ENCODE data around the gene ZNF862. TPM values are rescaled to one million over a fixed set of nuclear protein-coding genes. Genes with fewer than 3 reads are reported as not detected.

ZNF862 gene
- total RNA-seq = 10 to 100 TPM; 18.4 to 40.8 TPM

DNA sequence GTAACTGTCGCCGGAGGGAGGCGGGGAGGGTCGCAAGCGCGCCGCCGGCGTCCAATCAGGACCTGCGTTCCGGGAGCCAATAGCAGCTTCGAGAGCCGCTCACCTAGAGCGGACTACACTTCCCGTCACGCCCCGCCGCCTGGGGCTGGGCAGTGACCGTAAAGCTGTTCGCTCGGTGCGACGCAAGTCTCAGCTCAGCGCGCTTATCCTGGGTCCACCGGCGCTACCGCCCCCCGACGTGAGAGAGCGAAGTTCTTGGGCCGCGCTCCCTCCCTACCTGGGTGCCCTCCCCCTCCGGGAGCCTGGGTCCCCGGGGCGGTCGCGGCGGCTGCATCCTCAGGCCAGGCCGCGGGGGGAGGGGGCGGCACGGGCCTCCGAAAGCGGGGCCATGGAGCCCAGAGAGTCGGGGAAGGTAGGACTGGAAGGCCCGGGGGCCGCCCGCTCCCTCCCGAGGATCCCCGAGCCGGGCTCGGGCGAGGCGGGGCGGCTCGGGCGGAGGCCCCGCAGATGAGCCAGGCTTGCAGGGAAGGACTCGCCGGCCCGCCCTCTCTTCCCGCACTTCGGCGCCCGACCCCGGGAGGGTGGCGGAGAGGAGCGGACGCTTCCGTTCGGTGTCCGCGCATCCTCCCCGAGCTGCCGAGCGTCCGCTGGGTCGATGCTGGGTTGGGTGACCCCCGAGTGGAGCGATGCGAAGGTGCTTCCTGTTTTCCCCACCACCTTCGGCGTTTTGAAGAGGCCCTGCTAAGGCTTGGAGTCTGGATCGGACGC, at the start of gene ZNF862:
Gene ZNF862, plus strand, starts transcription at position 152 of the 768 bp plus-strand sequence. Its CDS starts 237 bp downstream, at position 389.
- peak; percentile 99 for ATAC-seq (replicated peaks)
- peaks cover 15% of the 10 kb centered on the region for H3K4me1 Mint-ChIP-seq
- H3K36me3 Mint-ChIP-seq (ENCODE audit: low read depth) = no peaks in the 10 kb centered on the region
- H3K4me3 Mint-ChIP-seq = peak within 1 kb of the TSS; percentile 88
- H3K9me3 Mint-ChIP-seq = no peaks in the 10 kb centered on the region
- H3K27me3 Mint-ChIP-seq = peaks cover 3% of the 10 kb centered on the region
- peak within 1 kb of the TSS; percentile 77 for H3K27ac Mint-ChIP-seq

- no peak for ATAC-seq (replicated peaks)
- no peak overlapping the region for H3K27ac Mint-ChIP-seq
- H3K36me3 Mint-ChIP-seq (ENCODE audit: low read depth) = no peaks in the 10 kb centered on the region
- H3K27me3 Mint-ChIP-seq = peaks cover 14% of the 10 kb centered on the region
- no peaks in the 10 kb centered on the region for H3K4me1 Mint-ChIP-seq
- H3K9me3 Mint-ChIP-seq = no peaks in the 10 kb centered on the region
- H3K4me3 Mint-ChIP-seq = no peak overlapping the region
These were observed 49.1 kb upstream of the ZNF862 start for GRCh38 chr7:149789101-149789500.

DNA sequence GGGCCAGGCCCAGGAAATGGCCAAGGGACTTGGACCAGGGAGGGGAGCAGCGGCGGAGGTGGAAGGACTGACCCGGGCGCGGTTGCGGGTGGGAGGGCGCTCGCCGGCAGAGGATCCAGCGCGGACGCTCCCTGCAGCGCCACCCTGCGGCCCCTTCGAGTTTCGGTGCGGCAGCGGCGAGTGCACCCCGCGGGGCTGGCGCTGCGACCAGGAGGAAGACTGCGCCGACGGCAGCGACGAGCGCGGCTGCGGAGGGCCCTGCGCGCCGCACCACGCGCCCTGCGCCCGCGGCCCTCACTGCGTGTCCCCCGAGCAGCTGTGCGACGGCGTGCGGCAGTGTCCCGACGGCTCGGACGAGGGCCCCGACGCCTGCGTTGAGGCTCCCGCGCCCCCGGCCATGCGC, 48.0 kb upstream of the ZNF862 start:
- Mint-ChIP-seq H3K9me3 (no peaks in the 10 kb centered on the region), H3K4me3 (no peak overlapping the region), H3K36me3 (ENCODE audit: low read depth) (no peaks in the 10 kb centered on the region), H3K27me3 (peaks cover 14% of the 10 kb centered on the region), H3K27ac (no peak overlapping the region), H3K4me1 (no peaks in the 10 kb centered on the region)
- ATAC-seq (replicated peaks) = no peak

DNA sequence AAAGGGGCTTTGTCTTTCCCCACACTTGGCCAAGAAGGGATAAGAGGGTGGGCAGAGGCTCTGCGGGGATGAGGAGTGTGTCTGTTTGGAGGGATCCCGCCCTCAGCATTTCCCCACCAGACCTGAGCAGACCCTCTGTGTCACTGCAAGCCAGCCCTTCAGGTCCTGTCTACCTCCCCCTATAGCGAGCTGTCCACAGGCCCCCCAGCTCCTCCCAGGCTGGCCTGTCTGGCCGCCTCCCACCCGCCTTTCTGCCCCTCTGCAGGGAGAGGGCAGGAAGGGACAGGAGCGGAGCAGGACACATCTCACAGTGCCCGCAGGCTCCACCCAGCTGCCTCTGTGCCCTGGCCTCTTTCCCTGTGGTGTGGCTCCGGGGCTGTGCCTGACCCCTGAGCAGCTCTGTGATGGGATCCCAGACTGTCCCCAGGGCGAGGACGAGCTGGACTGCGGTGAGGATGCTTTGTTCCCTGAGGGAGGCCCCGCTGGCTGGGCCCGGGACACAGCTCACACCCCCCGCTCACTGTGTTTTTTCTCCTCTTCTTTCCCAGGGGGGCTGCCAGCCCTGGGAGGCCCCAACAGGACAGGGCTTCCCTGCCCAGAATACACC, 47.3 kb upstream of the ZNF862 start:
- H3K4me3 Mint-ChIP-seq = no peak overlapping the region
- H3K4me1 Mint-ChIP-seq = no peaks in the 10 kb centered on the region
- no peak overlapping the region for H3K27ac Mint-ChIP-seq
- peaks cover 14% of the 10 kb centered on the region for H3K27me3 Mint-ChIP-seq
- no peaks in the 10 kb centered on the region for H3K36me3 Mint-ChIP-seq (ENCODE audit: low read depth)
- H3K9me3 Mint-ChIP-seq = no peaks in the 10 kb centered on the region
- ATAC-seq (replicated peaks) = no peak

DNA sequence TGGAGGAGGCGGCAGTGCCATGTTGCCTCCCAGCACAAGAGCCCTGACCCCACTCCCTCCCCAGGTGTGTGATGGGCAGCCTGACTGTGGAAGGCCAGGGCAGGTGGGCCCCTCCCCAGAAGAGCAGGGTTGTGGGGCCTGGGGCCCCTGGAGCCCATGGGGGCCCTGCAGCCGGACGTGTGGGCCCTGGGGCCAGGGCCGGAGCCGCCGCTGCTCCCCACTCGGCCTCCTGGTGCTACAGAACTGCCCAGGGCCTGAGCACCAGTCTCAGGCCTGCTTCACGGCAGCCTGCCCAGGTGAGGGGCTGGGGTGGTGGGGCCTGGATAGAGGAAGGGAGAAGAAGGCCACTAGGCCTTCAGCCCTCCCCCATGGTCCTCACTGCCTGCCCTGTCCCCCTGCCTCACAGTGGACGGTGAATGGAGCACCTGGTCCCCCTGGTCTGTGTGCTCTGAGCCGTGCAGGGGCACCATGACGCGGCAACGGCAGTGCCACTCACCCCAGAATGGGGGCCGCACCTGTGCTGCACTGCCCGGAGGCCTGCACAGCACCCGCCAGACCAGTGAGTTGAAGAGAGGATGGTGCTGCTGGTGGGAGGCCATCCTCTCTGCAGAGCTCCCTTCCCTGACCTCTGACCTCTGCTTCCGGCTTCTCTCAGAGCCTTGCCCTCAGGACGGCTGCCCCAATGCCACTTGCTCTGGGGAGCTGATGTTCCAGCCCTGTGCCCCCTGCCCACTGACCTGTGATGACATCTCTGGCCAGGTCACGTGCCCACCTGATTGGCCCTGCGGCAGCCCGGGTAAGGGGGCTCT, 46.6 kb upstream of the ZNF862 start:
- H3K4me3 Mint-ChIP-seq = no peak overlapping the region
- no peaks in the 10 kb centered on the region for H3K4me1 Mint-ChIP-seq
- ATAC-seq (replicated peaks) = no peak
- H3K36me3 Mint-ChIP-seq (ENCODE audit: low read depth) = no peaks in the 10 kb centered on the region
- no peak overlapping the region for H3K27ac Mint-ChIP-seq
- H3K27me3 Mint-ChIP-seq = peaks cover 14% of the 10 kb centered on the region
- no peaks in the 10 kb centered on the region for H3K9me3 Mint-ChIP-seq

GRCh38 chr7:149792220-149792595, 46.0 kb upstream of the ZNF862 start:
- peaks cover 14% of the 10 kb centered on the region for H3K27me3 Mint-ChIP-seq
- no peak overlapping the region for H3K4me3 Mint-ChIP-seq
- no peaks in the 10 kb centered on the region for H3K36me3 Mint-ChIP-seq (ENCODE audit: low read depth)
- H3K9me3 Mint-ChIP-seq = no peaks in the 10 kb centered on the region
- ATAC-seq (replicated peaks) = no peak
- H3K27ac Mint-ChIP-seq = no peak overlapping the region
- no peaks in the 10 kb centered on the region for H3K4me1 Mint-ChIP-seq

- no peak for ATAC-seq (replicated peaks)
- peaks cover 14% of the 10 kb centered on the region for H3K27me3 Mint-ChIP-seq
- H3K4me1 Mint-ChIP-seq = no peaks in the 10 kb centered on the region
- no peak overlapping the region for H3K27ac Mint-ChIP-seq
- no peaks in the 10 kb centered on the region for H3K9me3 Mint-ChIP-seq
- no peaks in the 10 kb centered on the region for H3K36me3 Mint-ChIP-seq (ENCODE audit: low read depth)
- H3K4me3 Mint-ChIP-seq = no peak overlapping the region
These were observed 44.9 kb upstream of the ZNF862 start for GRCh38 chr7:149793261-149793660.

- Mint-ChIP-seq H3K36me3 (ENCODE audit: low read depth) (no peaks in the 10 kb centered on the region), H3K27me3 (peaks cover 6% of the 10 kb centered on the region), H3K27ac (no peak overlapping the region), H3K4me3 (no peak overlapping the region), H3K4me1 (no peaks in the 10 kb centered on the region), H3K9me3 (no peaks in the 10 kb centered on the region)
- ATAC-seq (replicated peaks) = no peak
These were observed 43.5 kb upstream of the ZNF862 start for GRCh38 chr7:149794661-149795060.

DNA sequence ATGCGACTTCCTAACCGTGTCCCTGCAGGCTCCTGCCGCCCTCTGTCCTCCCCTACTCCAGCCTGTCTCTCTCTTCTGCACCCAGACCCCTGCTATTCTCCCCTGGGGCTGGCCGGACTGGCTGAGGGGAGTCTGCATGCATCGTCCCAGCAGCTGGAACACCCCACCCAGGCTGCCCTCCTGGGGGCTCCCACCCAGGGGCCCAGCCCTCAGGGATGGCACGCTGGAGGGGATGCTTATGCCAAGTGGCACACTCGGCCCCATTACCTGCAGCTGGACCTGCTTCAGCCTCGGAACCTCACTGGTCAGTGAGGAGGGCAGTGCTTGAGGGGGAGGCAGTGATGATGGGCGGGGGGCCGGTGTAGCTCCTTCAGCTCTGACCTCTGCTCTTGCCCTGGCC, 43.0 kb upstream of the ZNF862 start:
- ATAC-seq (replicated peaks) = no peak
- Mint-ChIP-seq H3K27ac (no peak overlapping the region), H3K9me3 (no peaks in the 10 kb centered on the region), H3K4me3 (no peak overlapping the region), H3K36me3 (ENCODE audit: low read depth) (no peaks in the 10 kb centered on the region), H3K4me1 (no peaks in the 10 kb centered on the region), H3K27me3 (peaks cover 3% of the 10 kb centered on the region)

- H3K4me1 Mint-ChIP-seq = no peaks in the 10 kb centered on the region
- H3K27ac Mint-ChIP-seq = no peak overlapping the region
- H3K36me3 Mint-ChIP-seq (ENCODE audit: low read depth) = no peaks in the 10 kb centered on the region
- H3K27me3 Mint-ChIP-seq = no peaks in the 10 kb centered on the region
- no peak overlapping the region for H3K4me3 Mint-ChIP-seq
- no peaks in the 10 kb centered on the region for H3K9me3 Mint-ChIP-seq
- ATAC-seq (replicated peaks) = no peak
These were observed 41.8 kb upstream of the ZNF862 start for GRCh38 chr7:149796287-149796860.

DNA sequence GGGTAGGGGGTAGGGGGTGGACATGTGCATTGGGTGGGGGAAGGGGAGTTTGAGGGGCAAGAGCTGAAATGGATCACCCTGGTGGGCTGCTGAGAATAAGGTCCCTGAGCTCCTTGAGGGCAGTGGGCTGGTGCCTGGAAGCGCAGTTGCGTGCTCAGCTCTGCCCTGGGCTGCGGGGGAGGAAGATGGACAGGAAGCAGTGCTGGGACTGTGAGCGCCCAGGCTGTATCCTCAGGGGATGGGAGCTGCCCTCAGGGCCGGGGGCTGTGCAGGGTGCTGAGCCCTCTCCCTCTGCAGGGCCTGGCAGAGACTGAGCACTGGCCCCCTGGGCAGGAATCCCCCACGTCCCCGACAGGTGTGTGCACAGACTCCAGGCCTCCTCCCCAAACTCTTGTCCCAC, 40.4 kb upstream of the ZNF862 start:
- Mint-ChIP-seq H3K27me3 (no peaks in the 10 kb centered on the region), H3K4me3 (no peak overlapping the region), H3K4me1 (no peaks in the 10 kb centered on the region), H3K27ac (no peak overlapping the region), H3K9me3 (no peaks in the 10 kb centered on the region), H3K36me3 (ENCODE audit: low read depth) (no peaks in the 10 kb centered on the region)
- ATAC-seq (replicated peaks) = no peak

- peak; percentile 53 for ATAC-seq (replicated peaks)
- Mint-ChIP-seq H3K4me3 (no peak overlapping the region), H3K36me3 (ENCODE audit: low read depth) (no peaks in the 10 kb centered on the region)
These were observed 38.6 kb upstream of the ZNF862 start for GRCh38 chr7:149799397-149800168.

GRCh38 chr7:149800169-149800555, 38.0 kb upstream of the ZNF862 start:
- H3K4me3 Mint-ChIP-seq = no peak overlapping the region
- no peaks in the 10 kb centered on the region for H3K36me3 Mint-ChIP-seq (ENCODE audit: low read depth)
- no peak for ATAC-seq (replicated peaks)
- H3K9me3 Mint-ChIP-seq = no peaks in the 10 kb centered on the region
- H3K27ac Mint-ChIP-seq = no peak overlapping the region
- no peaks in the 10 kb centered on the region for H3K4me1 Mint-ChIP-seq
- no peaks in the 10 kb centered on the region for H3K27me3 Mint-ChIP-seq

More at GRCh38 chr7:149799397-149800168, 38.6 kb upstream of the ZNF862 start:
- H3K27ac Mint-ChIP-seq = no peak overlapping the region
- no peaks in the 10 kb centered on the region for H3K27me3 Mint-ChIP-seq
- no peaks in the 10 kb centered on the region for H3K9me3 Mint-ChIP-seq
- H3K4me1 Mint-ChIP-seq = no peaks in the 10 kb centered on the region

GRCh38 chr7:149801002-149801566, 37.1 kb upstream of the ZNF862 start:
- no peak overlapping the region for H3K4me3 Mint-ChIP-seq
- H3K9me3 Mint-ChIP-seq = no peaks in the 10 kb centered on the region
- no peak for ATAC-seq (replicated peaks)
- H3K27ac Mint-ChIP-seq = no peak overlapping the region
- H3K4me1 Mint-ChIP-seq = no peaks in the 10 kb centered on the region
- H3K36me3 Mint-ChIP-seq (ENCODE audit: low read depth) = no peaks in the 10 kb centered on the region
- H3K27me3 Mint-ChIP-seq = no peaks in the 10 kb centered on the region

Data from activated T-helper 17 cell treated with anti-CD3 and anti-CD28 coated beads, Interleukin-2, amount 50 U/mL, for 72 hours (primary cell).